ENCODE results near the gene ARL5C.

GRCh38 chr17:39196808-39197291 lies 30.9 kb upstream of the ARL5C start:
- TF ChIP-seq BACH2 (CRISPR knock-in tag; IDR thresholded peaks at IDR 0.05; ENCODE audit: borderline replicate concordance) (no peak), ZFP3 (CRISPR knock-in tag; IDR thresholded peaks at IDR 0.05) (no peak), POU6F1 (CRISPR knock-in tag; IDR thresholded peaks at IDR 0.05; ENCODE audit: borderline replicate concordance, low read depth) (no peak), ZFP30 (CRISPR knock-in tag; IDR thresholded peaks at IDR 0.05) (no peak), RARB (CRISPR knock-in tag; IDR thresholded peaks at IDR 0.05) (no peak), ARNTL (CRISPR knock-in tag; IDR thresholded peaks at IDR 0.05; ENCODE audit: borderline replicate concordance, low read depth) (no peak), PPARA (CRISPR knock-in tag; IDR thresholded peaks at IDR 0.05; ENCODE audit: borderline replicate concordance) (no peak), ZNF565 (CRISPR knock-in tag; conservative IDR thresholded peaks at IDR 0.05; ENCODE audit: low read depth) (no peak), TOX (CRISPR knock-in tag; IDR thresholded peaks at IDR 0.05; ENCODE audit: borderline replicate concordance) (no peak), ZNF8 (CRISPR knock-in tag; IDR thresholded peaks at IDR 0.05) (no peak), ZNF70 (CRISPR knock-in tag; IDR thresholded peaks at IDR 0.05) (no peak), GLIS3 (CRISPR knock-in tag; IDR thresholded peaks at IDR 0.05) (no peak), ZC3H10 (CRISPR knock-in tag; IDR thresholded peaks at IDR 0.05) (no peak)
- TF ChIP-seq, protein P1, sequence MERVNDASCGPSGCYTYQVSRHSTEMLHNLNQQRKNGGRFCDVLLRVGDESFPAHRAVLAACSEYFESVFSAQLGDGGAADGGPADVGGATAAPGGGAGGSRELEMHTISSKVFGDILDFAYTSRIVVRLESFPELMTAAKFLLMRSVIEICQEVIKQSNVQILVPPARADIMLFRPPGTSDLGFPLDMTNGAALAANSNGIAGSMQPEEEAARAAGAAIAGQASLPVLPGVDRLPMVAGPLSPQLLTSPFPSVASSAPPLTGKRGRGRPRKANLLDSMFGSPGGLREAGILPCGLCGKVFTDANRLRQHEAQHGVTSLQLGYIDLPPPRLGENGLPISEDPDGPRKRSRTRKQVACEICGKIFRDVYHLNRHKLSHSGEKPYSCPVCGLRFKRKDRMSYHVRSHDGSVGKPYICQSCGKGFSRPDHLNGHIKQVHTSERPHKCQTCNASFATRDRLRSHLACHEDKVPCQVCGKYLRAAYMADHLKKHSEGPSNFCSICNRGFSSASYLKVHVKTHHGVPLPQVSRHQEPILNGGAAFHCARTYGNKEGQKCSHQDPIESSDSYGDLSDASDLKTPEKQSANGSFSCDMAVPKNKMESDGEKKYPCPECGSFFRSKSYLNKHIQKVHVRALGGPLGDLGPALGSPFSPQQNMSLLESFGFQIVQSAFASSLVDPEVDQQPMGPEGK (CRISPR knock-in tag; IDR thresholded peaks at IDR 0.05; ENCODE audit: borderline replicate concordance), result no peak
